Heart right ventricle (tissue), 16 donors: Measurements from ENCODE around the gene FLNA. TPM values are rescaled to one million over a fixed set of nuclear protein-coding genes. Genes with fewer than 3 reads are reported as not detected.
"Not testable (repeated sequence)": the region's sequence is repeated elsewhere in the genome, so short reads cannot be mapped to it uniquely, and the experiment has no call there.

Source experiments
- ATAC-seq, 8 donors: fragments of 200-7000 bp; cut with Tn5 transposase; one replicate each; pipeline ENCODE4 v1.9.1; 2020; ENCODE audit warnings: mild to moderate bottlenecking in 8 of 8, moderate library complexity in 8 of 8, moderate number of reproducible peaks in 1 of 8
- DNase-seq, 2 donors: peaks; one replicate each; pipeline ENCODE4 v3.0.0-alpha.2; 2020
- H3K27ac ChIP-seq, 10 donors: fragments of 200-600 bp; sonication (generic) in 2 of 10; one replicate each; pipeline versions ENCODE4 v1.5.0 to v1.8.0; 2020 to 2022; ENCODE audit warnings: mild to moderate bottlenecking in 3 of 10
- H3K27me3 ChIP-seq, 7 donors: fragments of 200-600 bp; one replicate each; pipeline ENCODE4 v1.8.0; 2021 to 2022; ENCODE audit warnings: mild to moderate bottlenecking in 2 of 7
- H3K36me3 ChIP-seq, 9 donors: fragments of 200-600 bp; sonication (generic) in 1 of 9; one replicate each; pipeline versions ENCODE4 v1.5.0 to v1.8.0; 2020 to 2022; ENCODE audit warnings: mild to moderate bottlenecking in 2 of 9
- H3K4me1 ChIP-seq, 9 donors: fragments of 200-600 bp; sonication (generic) in 1 of 9; one replicate each; pipeline versions ENCODE4 v1.5.0 to v1.8.0; 2020 to 2022; ENCODE audit warnings: mild to moderate bottlenecking in 4 of 9
- H3K4me3 ChIP-seq, 10 donors: fragments of 200-600 bp; sonication (generic) in 2 of 10; one replicate each; pipeline versions ENCODE4 v1.5.0 to v1.8.0; 2020 to 2022; ENCODE audit warnings: mild to moderate bottlenecking in 7 of 10, moderate library complexity in 2 of 10
- H3K9me3 ChIP-seq, 11 donors: fragments of 200-600 bp in 10 of 11; sonication (generic) in 2 of 11; one replicate each; pipeline versions ENCODE4 v1.5.0 to v1.8.0; 2013 to 2022; ENCODE audit warnings: mild to moderate bottlenecking in 2 of 11, control low read depth in 1 of 11, moderate library complexity in 1 of 11
- WGBS, 2 donors: extraction: QIAGEN DNeasy Blood & Tissue Kit; methylation state at CpG; one replicate each; pipeline ENCODE4 v1.1.7; 2013; ENCODE audit warnings: inconsistent platforms in 1 of 2; 5-methylcytosine and 5-hydroxymethylcytosine counted together
- intact Hi-C, 10 donors: fragments of 100-400 bp; cut with DNase I; formaldehyde crosslinking; loops; one replicate each; pipeline versions ENCODE4 v1.11.1 to v1.14.2; 2022
- polyA plus RNA-seq, 2 donors: library from polyadenylated mRNA; stranded (reverse); fragments of 200-250 nt; gene quantifications; one replicate each; pipeline ENCODE4 v1.2.3, GENCODE V29; 2013
- total RNA-seq, 10 donors: library from RNA; stranded (reverse); fragmentation: NEBNext Ultra II Directional in 3 of 10; extraction: Animal tissue kit (Norgen Biotek cat#: 25700) in 3 of 10; gene quantifications; one replicate each; pipeline versions ENCODE4 v1.2.1 to v1.2.4, GENCODE V29; 2021 to 2023
- TF ChIP-seq, protein P1 (sequence below), 9 donors: fragments of 200-600 bp; sonication (generic) in 2 of 9; IDR thresholded peaks; one replicate each; pipeline versions ENCODE4 v1.5.0 to v1.8.0; 2021 to 2022; ENCODE audit warnings: antibody characterized with exemption in 9 of 9, mild to moderate bottlenecking in 5 of 9, moderate library complexity in 1 of 9
- donor health status: Arrhythmogenic right ventricular cardiomyopathy.
- donor health status: ischemic (EF 13 %, LVEDD 7.1; RV severe dilation, severe dysfunction).
- donor health status: healthy with polysubstance abuse.
- donor health status: DM: no; HTN: yes; CAD: no.
- donor health status: DM: no; HTN: no; CAD: no.
- donor health status: ischemic (EF 25% LVEDD 6.9; RV normal size, moderate dysfunction).
- donor health status: ischemic (EF 25% LVEDD 5.7; RV mildly dilated, moderate dysfunction).
- donor health status: healthy.
- donor health status: DM: yes; HTN: yes; CAD: no.
- donor health status: Ischemic cardiomyopathy.
- donor health status: ischemic (EF 35%, LVEDD 5.7; RV mildly dilated, moderate dysfunction).
- donor health status: nonischemic (EF 11% LVEDD 7.7; RV severe dilation, severe dysfunction).
- donor health status: DM: yes; HTN: yes; CAD: no.
- donor health status: PGD.
- donor health status: ischemic (EF 29% LVEDD 5.4; RV normal size, mild dysfunction).
- donor health status: nonischemic (EF 23%, LVEDD 6.1; RV moderate dilation, normal function).

FLNA gene
- total and polyA plus RNA-seq, 12 donors, result 139 to 442 (median 199) TPM

GRCh38 chrX:154401045-154401799 is 26.8 kb upstream of the FLNA start:
- Histone ChIP-seq H3K27me3 (no peaks in the 10 kb centered on the region), H3K9me3 (peaks cover 0 to 10% (median 0%) of the 10 kb centered on the region in 11 donors), H3K4me1 (peaks cover 0 to 23% (median 15%) of the 10 kb centered on the region in 9 donors), H3K36me3 (peaks cover 0 to 35% (median 12%) of the 10 kb centered on the region in 9 donors), H3K4me3 (no peak overlapping the region), H3K27ac (no peak overlapping the region)
- DNase-seq (no peak), ATAC-seq (no peak)
- TF ChIP-seq, protein P1, sequence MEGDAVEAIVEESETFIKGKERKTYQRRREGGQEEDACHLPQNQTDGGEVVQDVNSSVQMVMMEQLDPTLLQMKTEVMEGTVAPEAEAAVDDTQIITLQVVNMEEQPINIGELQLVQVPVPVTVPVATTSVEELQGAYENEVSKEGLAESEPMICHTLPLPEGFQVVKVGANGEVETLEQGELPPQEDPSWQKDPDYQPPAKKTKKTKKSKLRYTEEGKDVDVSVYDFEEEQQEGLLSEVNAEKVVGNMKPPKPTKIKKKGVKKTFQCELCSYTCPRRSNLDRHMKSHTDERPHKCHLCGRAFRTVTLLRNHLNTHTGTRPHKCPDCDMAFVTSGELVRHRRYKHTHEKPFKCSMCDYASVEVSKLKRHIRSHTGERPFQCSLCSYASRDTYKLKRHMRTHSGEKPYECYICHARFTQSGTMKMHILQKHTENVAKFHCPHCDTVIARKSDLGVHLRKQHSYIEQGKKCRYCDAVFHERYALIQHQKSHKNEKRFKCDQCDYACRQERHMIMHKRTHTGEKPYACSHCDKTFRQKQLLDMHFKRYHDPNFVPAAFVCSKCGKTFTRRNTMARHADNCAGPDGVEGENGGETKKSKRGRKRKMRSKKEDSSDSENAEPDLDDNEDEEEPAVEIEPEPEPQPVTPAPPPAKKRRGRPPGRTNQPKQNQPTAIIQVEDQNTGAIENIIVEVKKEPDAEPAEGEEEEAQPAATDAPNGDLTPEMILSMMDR (IDR thresholded peaks at IDR 0.05), result no peak
- intact Hi-C loops, result no loop called here
- 60 to 64% methylated on average over 6 of the region's 6 CpGs for WGBS, 2 donors

GRCh38 chrX:154400369-154400817 is 26.0 kb upstream of the FLNA start:
- H3K27ac ChIP-seq, result peak overlapping the region in 1 of 10 donors; percentile 99
- H3K4me3 ChIP-seq, result peak overlapping the region in 5 of 10 donors; percentile 66 to 83 (median 73)
- H3K27me3 ChIP-seq, intact Hi-C loops, ATAC-seq, DNase-seq: not testable (repeated sequence)
- H3K9me3 ChIP-seq, result peaks cover 0 to 10% (median 0%) of the 10 kb centered on the region in 11 donors
- peaks cover 0 to 35% (median 12%) of the 10 kb centered on the region in 9 donors for H3K36me3 ChIP-seq
- H3K4me1 ChIP-seq, result peaks cover 0 to 23% (median 15%) of the 10 kb centered on the region in 9 donors
- WGBS, 2 donors, result 66 to 76% methylated on average over 6 of the region's 6 CpGs

GRCh38 chrX:154399527-154400368 is 25.3 kb upstream of the FLNA start:
- H3K27ac ChIP-seq, result peak overlapping the region in 9 of 10 donors; percentile 94 to 99 (median 99)
- TF ChIP-seq, protein P1 (IDR thresholded peaks at IDR 0.05), result no peak
- peak overlapping the region; percentile 66 to 97 (median 78) for H3K4me3 ChIP-seq
- H3K9me3 ChIP-seq, result peaks cover 0 to 10% (median 0%) of the 10 kb centered on the region in 11 donors
- intact Hi-C loops, result loop anchor here in 3 of 10 donors (5.0 to 10.0 kb wide), 3 partner anchors 115 to 1587 kb away; partner anchors contain the start of gene FAM3A (in 1 of the 3)
- no peaks in the 10 kb centered on the region for H3K27me3 ChIP-seq
- ATAC-seq, result no peak
- peaks cover 0 to 23% (median 15%) of the 10 kb centered on the region in 9 donors for H3K4me1 ChIP-seq
- 37 to 42% methylated on average over 14 of the region's 14 CpGs for WGBS, 2 donors
- DNase-seq, result no peak
- H3K36me3 ChIP-seq, result peaks cover 0 to 35% (median 12%) of the 10 kb centered on the region in 9 donors

GRCh38 chrX:154398668-154399526 is 24.5 kb upstream of the FLNA start:
- intact Hi-C loops, result loop anchor here in 3 of 10 donors (5.0 to 10.0 kb wide), 3 partner anchors 116 to 1587 kb away; partner anchors contain the start of gene FAM3A (in 1 of the 3)
- Histone ChIP-seq H3K36me3 (peaks cover 0 to 35% (median 12%) of the 10 kb centered on the region in 9 donors), H3K27me3 (no peaks in the 10 kb centered on the region), H3K9me3 (peaks cover 0 to 10% (median 0%) of the 10 kb centered on the region in 11 donors), H3K27ac (peak overlapping the region; percentile 94 to 99 (median 98)), H3K4me1 (peaks cover 0 to 23% (median 15%) of the 10 kb centered on the region in 9 donors), H3K4me3 (peak overlapping the region; percentile 66 to 97 (median 78))
- DNase-seq, result peak; percentile 87 to 89
- TF ChIP-seq, protein P1 (IDR thresholded peaks at IDR 0.05), result peak; percentile 70 to 85 (median 82)
- 1 to 2% methylated on average over 43 to 49 of the region's 49 CpGs for WGBS, 2 donors
- ATAC-seq, result peak; percentile 38 to 84 (median 70)
